ENCODE measurements around the gene SHROOM3. TPM values are rescaled to one million over a fixed set of nuclear protein-coding genes. Genes with fewer than 3 reads are reported as not detected.

Gene SHROOM3
- total RNA-seq, 2 donors from 2014 or later = 139 to 171 TPM

- no peak for ATAC-seq (ENCODE audit: insufficient number of reproducible peaks, low FRiP score, low read depth)
- H3K9me3 ChIP-seq = no peaks in the 10 kb centered on the region
- no peaks in the 10 kb centered on the region for H3K27me3 ChIP-seq (replicated peaks; ENCODE audit: insufficient read depth)
- peaks cover 4 to 22% of the 10 kb centered on the region in 2 donors for H3K4me1 ChIP-seq (ENCODE audit: control insufficient read depth in 1 of 2, low read depth in 2 of 2)
- no peak for DNase-seq (ENCODE audit: low spot score)
- H3K4me3 ChIP-seq = no peak overlapping the region
- H3K36me3 ChIP-seq = no peaks in the 10 kb centered on the region
- H3K27ac ChIP-seq = no peak overlapping the region
- TF ChIP-seq CTCF (IDR thresholded peaks at IDR 0.05) = no peak
Observed at GRCh38 chr4:76550966-76551780, 116.1 kb downstream of the SHROOM3 start.

- Histone ChIP-seq H3K4me3 (no peak overlapping the region), H3K9me3 (no peaks in the 10 kb centered on the region), H3K36me3 (no peaks in the 10 kb centered on the region), H3K4me1 (ENCODE audit: control insufficient read depth in 1 of 2, low read depth in 2 of 2) (peaks cover 3 to 17% of the 10 kb centered on the region in 2 donors), H3K27ac (no peak overlapping the region), H3K27me3 (replicated peaks; ENCODE audit: insufficient read depth) (no peaks in the 10 kb centered on the region)
- no peak for TF ChIP-seq CTCF (IDR thresholded peaks at IDR 0.05)
- ATAC-seq (ENCODE audit: insufficient number of reproducible peaks, low FRiP score, low read depth) (no peak), DNase-seq (ENCODE audit: low spot score) (no peak)
Observed at GRCh38 chr4:76554630-76555029, 119.6 kb downstream of the SHROOM3 start.

- H3K27me3 ChIP-seq (replicated peaks; ENCODE audit: insufficient read depth) = no peaks in the 10 kb centered on the region
- no peak for ATAC-seq (ENCODE audit: insufficient number of reproducible peaks, low FRiP score, low read depth)
- no peaks in the 10 kb centered on the region for H3K9me3 ChIP-seq
- DNase-seq (ENCODE audit: low spot score) = no peak
- H3K36me3 ChIP-seq = no peaks in the 10 kb centered on the region
- no peak for TF ChIP-seq CTCF (IDR thresholded peaks at IDR 0.05)
- no peak overlapping the region for H3K4me3 ChIP-seq
- H3K4me1 ChIP-seq (ENCODE audit: control insufficient read depth in 1 of 2, low read depth in 2 of 2) = peaks cover 8 to 25% of the 10 kb centered on the region in 2 donors
- H3K27ac ChIP-seq = no peak overlapping the region
Observed at GRCh38 chr4:76556452-76556851, 121.4 kb downstream of the SHROOM3 start.

GRCh38 chr4:76558396-76559235 is 123.6 kb downstream of the SHROOM3 start:
- DNase-seq (ENCODE audit: low spot score) = no peak
- Histone ChIP-seq H3K4me1 (ENCODE audit: control insufficient read depth in 1 of 2, low read depth in 2 of 2) (peaks cover 18 to 47% of the 10 kb centered on the region in 2 donors), H3K36me3 (no peaks in the 10 kb centered on the region), H3K27ac (peak overlapping the region; percentile 45 to 51), H3K9me3 (no peaks in the 10 kb centered on the region), H3K4me3 (no peak overlapping the region), H3K27me3 (replicated peaks; ENCODE audit: insufficient read depth) (no peaks in the 10 kb centered on the region)
- TF ChIP-seq CTCF (IDR thresholded peaks at IDR 0.05) = no peak
- ATAC-seq (ENCODE audit: insufficient number of reproducible peaks, low FRiP score, low read depth) = no peak
